ENCODE results near the gene PKP3.
A peak's percentile ranks its signal among the peaks of the same experiment; 100 is the strongest.

The PKP3 gene

GRCh38 chr11:363948-364761 lies 29.9 kb upstream of the PKP3 start:
- peak; percentile 45 for DNase-seq

- no peak for DNase-seq
Observed at GRCh38 chr11:364991-365725, 28.9 kb upstream of the PKP3 start.

- no peak for DNase-seq
Observed at GRCh38 chr11:365831-366230, 28.2 kb upstream of the PKP3 start.

GRCh38 chr11:367956-368413 lies 26.0 kb upstream of the PKP3 start:
- DNase-seq, result no peak

GRCh38 chr11:368414-369335 lies 25.3 kb upstream of the PKP3 start:
- no peak for DNase-seq

- peak; percentile 41 for DNase-seq
Observed at GRCh38 chr11:369336-370018, 24.5 kb upstream of the PKP3 start, which contains the start of gene B4GALNT4. TSS of gene B4GALNT4 (plus strand) at chr11:369499. CDS start at chr11:369804, 305 bp downstream.

- no peak for DNase-seq
Observed at GRCh38 chr11:370070-370941, 23.7 kb upstream of the PKP3 start.

GRCh38 chr11:371051-371450 lies 23.0 kb upstream of the PKP3 start:
- DNase-seq, result no peak

GRCh38 chr11:371716-372590 lies 22.1 kb upstream of the PKP3 start:
- no peak for DNase-seq

GRCh38 chr11:372809-373715 lies 20.9 kb upstream of the PKP3 start:
- no peak for DNase-seq

- no peak for DNase-seq
Observed at GRCh38 chr11:373716-374551, 20.1 kb upstream of the PKP3 start.

- DNase-seq, result no peak
Observed at GRCh38 chr11:375065-376025, 18.7 kb upstream of the PKP3 start.

GRCh38 chr11:376531-377173 lies 17.4 kb upstream of the PKP3 start:
- DNase-seq, result no peak

GRCh38 chr11:377174-377865 lies 16.7 kb upstream of the PKP3 start:
- no peak for DNase-seq

- DNase-seq, result no peak
Observed at GRCh38 chr11:377883-378500, 16.0 kb upstream of the PKP3 start.
